Endothelial cell of umbilical vein (primary cell): ENCODE measurements around the gene IPO4. TPM values are rescaled to one million over a fixed set of nuclear protein-coding genes. Genes with fewer than 3 reads are reported as not detected.

Source experiments
- BruUV-seq: library from RNA; stranded (reverse); fragments of 400-500 nt; replicated peaks from 2 replicates; lab custom pipeline; 2021; lab: Mats Ljungman, UMichigan
- CTCF ChIA-PET: fragments of 300-600, 350-600 bp; sonication (Branson Sonifier 250); formaldehyde crosslinking; loops from one replicate; lab custom pipeline; 2021; ENCODE audit warnings: antibody characterized with exemption, inconsistent platforms; lab: Charles Lee
- POLR2A ChIA-PET: fragments of 300-600, 350-600 bp; sonication (Branson Sonifier 250); formaldehyde crosslinking; loops from one replicate; lab custom pipeline; 2021; ENCODE audit warnings: antibody characterized with exemption, inconsistent platforms; lab: Charles Lee
- DNase-seq: peaks from one replicate; pipeline ENCODE4 v3.0.0-alpha.2; 2011; ENCODE audit warnings: low read depth, low spot score
- FAIRE-seq: peaks from 2 replicates; lab custom pipeline; 2011; peaks lifted over from hg19 to GRCh38; lab: Jason Lieb, UNC
- H2AFZ ChIP-seq: 2 replicates; pipeline ENCODE4 v1.6.0; 2012; ENCODE audit warnings: low read depth, low read length, control low read depth, inconsistent platforms
- H3K27ac ChIP-seq: 2 replicates; pipeline ENCODE4 v1.5.1; 2011; ENCODE audit warnings: low read depth, mild to moderate bottlenecking, control low read depth, low read length, moderate library complexity; ENCODE audit not compliant: insufficient read depth
- H3K27me3 ChIP-seq, 2 experiments: 2 replicates each; pipeline versions ENCODE4 v1.6.0 to v1.6.1; 2011; ENCODE audit warnings: low read length in 2 of 2, mixed read lengths in 1 of 2; ENCODE audit not compliant: control insufficient read depth in 2 of 2, insufficient read depth in 2 of 2
- H3K36me3 ChIP-seq, 2 experiments: 2 replicates in 1 of 2; 3 replicates in 1 of 2; pipeline ENCODE4 v1.5.1; 2011; ENCODE audit warnings: low read length in 2 of 2, mild to moderate bottlenecking in 1 of 2, moderate library complexity in 1 of 2; ENCODE audit not compliant: control insufficient read depth in 2 of 2, insufficient read depth in 2 of 2; ENCODE audit errors: extremely low read depth in 1 of 2
- H3K4me1 ChIP-seq: 3 replicates; pipeline ENCODE4 v1.5.1; 2011; ENCODE audit warnings: mild to moderate bottlenecking, low read length; ENCODE audit not compliant: control insufficient read depth, insufficient read depth; ENCODE audit errors: extremely low read depth
- H3K4me2 ChIP-seq: 2 replicates; pipeline ENCODE4 v1.6.1; 2011; ENCODE audit warnings: low read length, control low read depth, mixed read lengths; ENCODE audit not compliant: insufficient read depth
- H3K4me3 ChIP-seq, 3 experiments: fragments of 200-600 bp in 1 of 3; sonication (generic), shearing (Covaris generic) in 1 of 3; replicated peaks in 1 of 3; 2 replicates each; pipeline ENCODE4 v1.5.1; 2011 to 2016; ENCODE audit warnings: control low read depth in 3 of 3, low read length in 3 of 3, mild to moderate bottlenecking in 2 of 3, inconsistent platforms in 1 of 3, low read depth in 1 of 3, moderate library complexity in 1 of 3; ENCODE audit not compliant: insufficient read depth in 1 of 3
- H3K79me2 ChIP-seq: 2 replicates; pipeline ENCODE4 v1.6.0; 2012; ENCODE audit warnings: low read length, inconsistent platforms; ENCODE audit not compliant: control insufficient read depth, insufficient read depth
- H3K9ac ChIP-seq: replicated peaks from 2 replicates; pipeline ENCODE3; 2011; ENCODE audit warnings: low read length, control low read depth; ENCODE audit not compliant: insufficient read depth; ENCODE audit errors: extremely low read depth
- H3K9me1 ChIP-seq: replicated peaks from 3 replicates; pipeline ENCODE4 v1.6.0; 2011; ENCODE audit warnings: mild to moderate bottlenecking, low read length; ENCODE audit not compliant: control insufficient read depth, insufficient read depth; ENCODE audit errors: extremely low read depth
- H3K9me3 ChIP-seq: replicated peaks from 2 replicates; pipeline ENCODE4 v1.5.1; 2012; ENCODE audit warnings: low read length, inconsistent platforms; ENCODE audit not compliant: control insufficient read depth, insufficient read depth
- H4K20me1 ChIP-seq: replicated peaks from 2 replicates; pipeline ENCODE3; 2011; ENCODE audit warnings: mild to moderate bottlenecking, low read length; ENCODE audit not compliant: control insufficient read depth, insufficient read depth; ENCODE audit errors: extremely low read depth
- EZH2 ChIP-seq: IDR thresholded peaks from 2 replicates; pipeline ENCODE4 v1.6.1; 2012; ENCODE audit warnings: borderline replicate concordance, low read depth, mild to moderate bottlenecking, moderate library complexity, low read length, inconsistent platforms; ENCODE audit not compliant: severe bottlenecking
- FOS ChIP-seq: IDR thresholded peaks from 2 replicates; pipeline ENCODE4 v1.6.1; 2011; ENCODE audit warnings: mild to moderate bottlenecking, low read length, moderate library complexity, borderline replicate concordance; ENCODE audit not compliant: insufficient read depth
- MYC ChIP-seq: IDR thresholded peaks from one replicate; pipeline ENCODE4 v1.6.1; 2011; ENCODE audit warnings: mild to moderate bottlenecking, low read depth, low read length
- POLR2AphosphoS5 ChIP-seq: IDR thresholded peaks from 2 replicates; pipeline ENCODE4 v1.6.1; 2012; ENCODE audit warnings: low read depth, mild to moderate bottlenecking, control low read depth, low read length, moderate library complexity; ENCODE audit not compliant: insufficient read depth
- dilution Hi-C: fragments of 300-500 bp; cut with MboI; formaldehyde crosslinking; loops from one replicate; pipeline ENCODE4 v1.15.0; 2019; ENCODE audit warnings: low sequenced_read_pairs; ENCODE audit not compliant: extremely low pct_ligation_motif_present
- intact Hi-C: fragments of 100-400 bp; cut with micrococcal nuclease; formaldehyde crosslinking; loops from one replicate; pipeline ENCODE4 v1.10.0; 2022
- polyA plus RNA-seq, 4 experiments: library from polyadenylated mRNA; depleted of rRNA in 3 of 4; stranded (reverse) in 3 of 4; unstranded in 1 of 4; fragments of >200 nt; gene quantifications; 2 replicates each; pipeline versions ENCODE4 v1.2.1 to v1.2.3, GENCODE V29; 2011 to 2012; ENCODE audit warnings: missing spikeins in 1 of 4
- total RNA-seq: library from RNA; stranded (reverse); gene quantifications from 2 replicates; pipeline ENCODE4 v1.2.3, GENCODE V29; 2021
- TF ChIP-seq, protein P1 (sequence below): IDR thresholded peaks from 2 replicates; pipeline ENCODE4 v1.6.1; 2011; ENCODE audit not compliant: insufficient read depth, insufficient read length
- TF ChIP-seq, protein P2 (sequence below), 2 donors: IDR thresholded peaks; 1 replicate in 1 of 2; 2 replicates in 1 of 2; pipeline ENCODE4 v1.5.1; 2011; ENCODE audit warnings: low read length in 2 of 2, mild to moderate bottlenecking in 2 of 2, moderate library complexity in 2 of 2, control low read depth in 1 of 2, inconsistent platforms in 1 of 2, low read depth in 1 of 2; ENCODE audit not compliant: insufficient read depth in 1 of 2; ENCODE audit errors: extremely low read depth in 1 of 2

The IPO4 gene
- total and polyA plus RNA-seq, 2 donors (not counting 3 experiments of a cell fraction or from before 2014, with no cell fraction given): 24.6 to 66.5 TPM

DNA sequence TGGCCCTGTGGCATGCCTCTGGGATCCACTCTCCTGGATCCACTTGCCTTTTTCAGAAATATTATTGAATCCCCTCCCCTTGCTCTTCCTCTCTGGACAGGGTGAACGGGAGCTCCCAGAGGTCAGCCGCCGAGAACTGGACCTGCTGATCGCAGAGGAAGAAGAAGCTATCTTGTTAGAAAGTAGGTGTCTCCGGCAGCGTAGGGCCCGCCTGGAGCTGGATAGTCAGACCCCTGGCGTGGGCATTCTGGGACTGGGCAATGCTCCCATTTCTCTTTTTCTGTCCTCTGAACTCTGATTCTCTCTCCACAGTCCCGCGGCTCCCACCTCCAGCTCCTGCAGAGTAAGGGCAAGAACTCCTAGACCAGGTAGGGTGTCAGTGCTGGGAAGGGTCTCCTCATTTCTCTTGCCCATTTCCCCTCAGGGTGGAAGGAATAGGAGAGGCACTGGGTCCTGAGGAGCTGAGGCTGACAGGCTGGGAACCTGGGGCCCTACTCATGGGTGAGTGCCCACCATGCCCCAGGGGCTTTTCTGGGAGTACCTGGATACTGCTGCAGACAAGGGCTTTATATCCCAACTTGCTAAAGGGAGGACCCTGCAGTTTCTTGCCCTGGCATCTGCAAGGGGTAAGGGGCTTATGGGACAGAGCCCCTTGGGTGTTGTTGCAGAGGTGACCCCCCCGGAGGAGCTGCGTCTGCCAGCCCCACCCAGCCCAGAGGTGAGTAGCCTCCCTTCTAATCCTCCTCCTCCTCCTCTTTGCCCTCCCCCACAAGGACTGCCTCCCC, 11.4 kb downstream of the IPO4 start:
- dilution Hi-C loops (no loop called here), intact Hi-C loops (no loop called here)
- FAIRE-seq (no peak), DNase-seq (no peak)
- no peak overlapping the region for H3K4me2 ChIP-seq
- no peaks in the 10 kb centered on the region for H3K9me3 ChIP-seq
- H3K79me2 ChIP-seq: no peaks in the 10 kb centered on the region
- H2AFZ ChIP-seq: no peak overlapping the region
- no peaks in the 10 kb centered on the region for H4K20me1 ChIP-seq
- no peak overlapping the region for H3K4me3 ChIP-seq
- no peak overlapping the region for H3K27ac ChIP-seq
- peaks cover 0 to 20% of the 10 kb centered on the region in 2 experiments for H3K36me3 ChIP-seq
- ChIA-PET POLR2A (no interaction called here), CTCF (interaction anchor here (1.1 to 1.2 kb wide), 2 partner anchors 9 to 10 kb away, joined by 3 to 4 read pairs; no protein-coding TSS in a partner anchor)
- peaks cover under 1% of the 10 kb centered on the region for H3K4me1 ChIP-seq
- H3K9ac ChIP-seq: no peak overlapping the region
- no peaks in the 10 kb centered on the region for H3K27me3 ChIP-seq
- no peaks in the 10 kb centered on the region for H3K9me1 ChIP-seq
- no peak for TF ChIP-seq POLR2AphosphoS5
- TF ChIP-seq, protein P1, sequence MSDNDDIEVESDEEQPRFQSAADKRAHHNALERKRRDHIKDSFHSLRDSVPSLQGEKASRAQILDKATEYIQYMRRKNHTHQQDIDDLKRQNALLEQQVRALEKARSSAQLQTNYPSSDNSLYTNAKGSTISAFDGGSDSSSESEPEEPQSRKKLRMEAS: no peak
- TF ChIP-seq, protein P2, sequence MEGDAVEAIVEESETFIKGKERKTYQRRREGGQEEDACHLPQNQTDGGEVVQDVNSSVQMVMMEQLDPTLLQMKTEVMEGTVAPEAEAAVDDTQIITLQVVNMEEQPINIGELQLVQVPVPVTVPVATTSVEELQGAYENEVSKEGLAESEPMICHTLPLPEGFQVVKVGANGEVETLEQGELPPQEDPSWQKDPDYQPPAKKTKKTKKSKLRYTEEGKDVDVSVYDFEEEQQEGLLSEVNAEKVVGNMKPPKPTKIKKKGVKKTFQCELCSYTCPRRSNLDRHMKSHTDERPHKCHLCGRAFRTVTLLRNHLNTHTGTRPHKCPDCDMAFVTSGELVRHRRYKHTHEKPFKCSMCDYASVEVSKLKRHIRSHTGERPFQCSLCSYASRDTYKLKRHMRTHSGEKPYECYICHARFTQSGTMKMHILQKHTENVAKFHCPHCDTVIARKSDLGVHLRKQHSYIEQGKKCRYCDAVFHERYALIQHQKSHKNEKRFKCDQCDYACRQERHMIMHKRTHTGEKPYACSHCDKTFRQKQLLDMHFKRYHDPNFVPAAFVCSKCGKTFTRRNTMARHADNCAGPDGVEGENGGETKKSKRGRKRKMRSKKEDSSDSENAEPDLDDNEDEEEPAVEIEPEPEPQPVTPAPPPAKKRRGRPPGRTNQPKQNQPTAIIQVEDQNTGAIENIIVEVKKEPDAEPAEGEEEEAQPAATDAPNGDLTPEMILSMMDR (IDR thresholded peaks at IDR 0.05; ENCODE audit: extremely low read depth in 1 of 2, insufficient read depth in 1 of 2, low read depth in 1 of 2, low read length in 2 of 2): no peak
- BruUV-seq: no TSS peak

DNA sequence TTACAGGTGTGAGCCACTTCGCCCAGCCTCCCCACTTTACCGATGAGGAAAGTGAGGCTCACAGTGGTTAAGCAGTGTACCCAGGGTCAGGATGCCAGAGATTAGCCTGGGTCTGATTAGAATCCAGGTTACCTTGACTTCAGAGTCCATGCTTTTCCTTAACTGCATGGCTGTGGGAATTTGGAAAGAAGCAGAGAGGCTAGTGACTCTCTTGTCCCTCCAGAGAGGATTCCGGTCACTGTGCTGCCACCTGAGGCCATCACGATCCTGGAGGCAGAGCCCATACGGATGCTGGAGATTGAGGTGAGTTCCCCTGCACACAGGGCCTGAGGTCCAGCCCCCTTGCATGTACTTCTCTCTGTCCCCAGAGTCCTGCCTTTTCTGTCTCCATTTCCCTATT, 12.0 kb downstream of the IPO4 start:
- H3K9ac ChIP-seq: no peak overlapping the region
- TF ChIP-seq EZH2 (no peak), FOS (no peak), POLR2AphosphoS5 (no peak), MYC (no peak)
- TF ChIP-seq, protein P1: no peak
- TF ChIP-seq, protein P2 (IDR thresholded peaks at IDR 0.05; ENCODE audit: extremely low read depth in 1 of 2, insufficient read depth in 1 of 2, low read depth in 1 of 2, low read length in 2 of 2): no peak
- dilution Hi-C loops (no loop called here), intact Hi-C loops (no loop called here)
- H3K9me3 ChIP-seq: no peaks in the 10 kb centered on the region
- H3K4me3 ChIP-seq: no peak overlapping the region
- no peaks in the 10 kb centered on the region for H3K27me3 ChIP-seq
- CTCF ChIA-PET: no interaction called here
- FAIRE-seq (no peak), DNase-seq (no peak)
- no TSS peak for BruUV-seq
- H3K4me2 ChIP-seq: no peak overlapping the region
- H3K36me3 ChIP-seq: peaks cover 0 to 18% of the 10 kb centered on the region in 2 experiments
- no peaks in the 10 kb centered on the region for H3K79me2 ChIP-seq
- peaks cover 3% of the 10 kb centered on the region for H3K4me1 ChIP-seq
- no peaks in the 10 kb centered on the region for H3K9me1 ChIP-seq
- H4K20me1 ChIP-seq: no peaks in the 10 kb centered on the region
- no peak overlapping the region for H2AFZ ChIP-seq
- POLR2A ChIA-PET: no interaction called here
- H3K27ac ChIP-seq: no peak overlapping the region
